ENCODE results near the gene COL3A1.

DNA sequence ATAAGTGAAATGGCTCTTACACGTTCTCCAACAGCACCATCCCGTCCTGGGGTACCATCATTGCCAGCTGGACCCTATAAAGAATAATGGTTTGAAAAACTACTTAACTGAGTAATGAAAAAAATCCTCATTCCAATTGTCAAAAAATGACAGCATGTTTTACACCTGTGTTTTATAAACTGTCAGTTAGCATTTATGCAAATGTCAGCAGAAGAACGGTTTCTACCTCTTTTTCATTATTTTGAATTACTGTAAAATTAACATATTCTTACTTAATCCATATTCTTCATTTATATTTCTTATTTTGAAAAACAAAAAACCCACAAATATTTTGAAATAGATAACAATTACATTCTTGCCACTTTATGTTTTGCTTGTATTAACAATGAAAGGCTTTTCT, 74.0 kb downstream of the COL3A1 start:
- TF ChIP-seq, protein P1, sequence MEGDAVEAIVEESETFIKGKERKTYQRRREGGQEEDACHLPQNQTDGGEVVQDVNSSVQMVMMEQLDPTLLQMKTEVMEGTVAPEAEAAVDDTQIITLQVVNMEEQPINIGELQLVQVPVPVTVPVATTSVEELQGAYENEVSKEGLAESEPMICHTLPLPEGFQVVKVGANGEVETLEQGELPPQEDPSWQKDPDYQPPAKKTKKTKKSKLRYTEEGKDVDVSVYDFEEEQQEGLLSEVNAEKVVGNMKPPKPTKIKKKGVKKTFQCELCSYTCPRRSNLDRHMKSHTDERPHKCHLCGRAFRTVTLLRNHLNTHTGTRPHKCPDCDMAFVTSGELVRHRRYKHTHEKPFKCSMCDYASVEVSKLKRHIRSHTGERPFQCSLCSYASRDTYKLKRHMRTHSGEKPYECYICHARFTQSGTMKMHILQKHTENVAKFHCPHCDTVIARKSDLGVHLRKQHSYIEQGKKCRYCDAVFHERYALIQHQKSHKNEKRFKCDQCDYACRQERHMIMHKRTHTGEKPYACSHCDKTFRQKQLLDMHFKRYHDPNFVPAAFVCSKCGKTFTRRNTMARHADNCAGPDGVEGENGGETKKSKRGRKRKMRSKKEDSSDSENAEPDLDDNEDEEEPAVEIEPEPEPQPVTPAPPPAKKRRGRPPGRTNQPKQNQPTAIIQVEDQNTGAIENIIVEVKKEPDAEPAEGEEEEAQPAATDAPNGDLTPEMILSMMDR (IDR thresholded peaks at IDR 0.05): no peak
- TF ChIP-seq POLR2A (IDR thresholded peaks at IDR 0.05): no peak
- no peak for TF ChIP-seq EP300 (IDR thresholded peaks at IDR 0.05)

All from ovary (tissue), 3 donors.